Thymus (tissue), 11 donors: ENCODE data around the gene LRP3. TPM values are rescaled to one million over a fixed set of nuclear protein-coding genes. Genes with fewer than 3 reads are reported as not detected.

Source experiments
- DNase-seq, 9 donors: peaks; one replicate each; pipeline ENCODE4 v3.0.0-alpha.2; 2013; ENCODE audit warnings: low spot score in 9 of 9, low read depth in 6 of 9, missing footprints in 1 of 9
- H3K27ac ChIP-seq, 2 donors: one replicate each; pipeline ENCODE4 v1.5.1; 2013; ENCODE audit warnings: control low read depth in 1 of 2, low read depth in 1 of 2, low read length in 1 of 2, mild to moderate bottlenecking in 1 of 2, moderate library complexity in 1 of 2
- H3K27me3 ChIP-seq, 2 donors: one replicate each; pipeline ENCODE4 v1.5.1; 2013; ENCODE audit warnings: low read length in 1 of 2; ENCODE audit not compliant: control insufficient read depth in 2 of 2, insufficient read depth in 1 of 2
- H3K36me3 ChIP-seq, 2 donors: one replicate each; pipeline ENCODE4 v1.5.1; 2013; ENCODE audit warnings: low read length in 1 of 2, mild to moderate bottlenecking in 1 of 2, moderate library complexity in 1 of 2; ENCODE audit not compliant: control insufficient read depth in 2 of 2, insufficient read depth in 2 of 2
- H3K4me1 ChIP-seq, 2 donors: one replicate each; pipeline ENCODE4 v1.5.1; 2013; ENCODE audit warnings: low read length in 2 of 2; ENCODE audit not compliant: control insufficient read depth in 2 of 2, insufficient read depth in 2 of 2
- H3K4me3 ChIP-seq, 2 donors: one replicate each; pipeline ENCODE4 v1.5.1; 2013; ENCODE audit warnings: low read length in 2 of 2, control low read depth in 1 of 2, mild to moderate bottlenecking in 1 of 2
- H3K9me3 ChIP-seq, 2 donors: one replicate each; pipeline ENCODE4 v1.5.1; 2013; ENCODE audit warnings: low read length in 1 of 2, mild to moderate bottlenecking in 1 of 2; ENCODE audit not compliant: control insufficient read depth in 2 of 2, insufficient read depth in 1 of 2
- WGBS: extraction: QIAGEN DNeasy Blood & Tissue Kit; methylation state at CpG from one replicate; pipeline ENCODE4 v1.1.7; 2013; 5-methylcytosine and 5-hydroxymethylcytosine counted together
- polyA plus RNA-seq: library from polyadenylated mRNA; stranded (reverse); fragments of 200-250 nt; gene quantifications from one replicate; pipeline ENCODE4 v1.2.3, GENCODE V29; 2013
- total RNA-seq: library from RNA; stranded (reverse); fragments of 120-200 nt; gene quantifications from one replicate; pipeline ENCODE4 v1.2.4, GENCODE V29; 2013
- donor health status: healthy.

Gene LRP3
- total and polyA plus RNA-seq, 2 donors: 2.6 to 4.0 TPM

GRCh38 chr19:33251076-33251475 is 56.9 kb downstream of the LRP3 start:
- 89% methylated on average over 12 of the region's 12 CpGs for WGBS
- no peak for DNase-seq

GRCh38 chr19:33251526-33252090 is 57.5 kb downstream of the LRP3 start:
- WGBS: 93% methylated on average over 17 of the region's 17 CpGs
- Histone ChIP-seq H3K36me3 (no peaks in the 10 kb centered on the region), H3K27ac (no peak overlapping the region), H3K9me3 (no peaks in the 10 kb centered on the region), H3K4me3 (no peak overlapping the region), H3K4me1 (no peaks in the 10 kb centered on the region), H3K27me3 (no peaks in the 10 kb centered on the region)
- no peak for DNase-seq

More at GRCh38 chr19:33251076-33251475, 56.9 kb downstream of the LRP3 start:
- H3K27ac ChIP-seq: no peak overlapping the region
- H3K36me3 ChIP-seq: no peaks in the 10 kb centered on the region
- no peak overlapping the region for H3K4me3 ChIP-seq
- H3K4me1 ChIP-seq: no peaks in the 10 kb centered on the region
- no peaks in the 10 kb centered on the region for H3K27me3 ChIP-seq
- peaks cover 0 to 2% of the 10 kb centered on the region in 2 donors for H3K9me3 ChIP-seq

GRCh38 chr19:33252418-33252962 is 58.4 kb downstream of the LRP3 start:
- H3K36me3 ChIP-seq: no peaks in the 10 kb centered on the region
- DNase-seq: no peak
- no peaks in the 10 kb centered on the region for H3K9me3 ChIP-seq
- 95% methylated on average over 4 of the region's 4 CpGs for WGBS
- no peak overlapping the region for H3K27ac ChIP-seq
- no peaks in the 10 kb centered on the region for H3K27me3 ChIP-seq
- no peak overlapping the region for H3K4me3 ChIP-seq
- no peaks in the 10 kb centered on the region for H3K4me1 ChIP-seq

- no peaks in the 10 kb centered on the region for H3K27me3 ChIP-seq
Measured at GRCh38 chr19:33252971-33253370, 58.8 kb downstream of the LRP3 start.

GRCh38 chr19:33254245-33254824 is 60.2 kb downstream of the LRP3 start:
- no peaks in the 10 kb centered on the region for H3K36me3 ChIP-seq
- no peaks in the 10 kb centered on the region for H3K4me1 ChIP-seq
- 91% methylated on average over 13 of the region's 13 CpGs for WGBS
- H3K9me3 ChIP-seq: no peaks in the 10 kb centered on the region
- no peak overlapping the region for H3K4me3 ChIP-seq
- no peaks in the 10 kb centered on the region for H3K27me3 ChIP-seq
- H3K27ac ChIP-seq: no peak overlapping the region
- DNase-seq: no peak

More at GRCh38 chr19:33252971-33253370, 58.8 kb downstream of the LRP3 start:
- no peaks in the 10 kb centered on the region for H3K36me3 ChIP-seq
- no peaks in the 10 kb centered on the region for H3K9me3 ChIP-seq
- 96% methylated on average over 8 of the region's 8 CpGs for WGBS
- no peak overlapping the region for H3K4me3 ChIP-seq
- no peaks in the 10 kb centered on the region for H3K4me1 ChIP-seq
- H3K27ac ChIP-seq: no peak overlapping the region
- no peak for DNase-seq

- no peak for DNase-seq
- no peaks in the 10 kb centered on the region for H3K9me3 ChIP-seq
- no peaks in the 10 kb centered on the region for H3K4me1 ChIP-seq
- WGBS: 95% methylated on average over 7 of the region's 7 CpGs
- peaks cover 3 to 8% of the 10 kb centered on the region in 2 donors for H3K27me3 ChIP-seq
- no peak overlapping the region for H3K27ac ChIP-seq
- no peaks in the 10 kb centered on the region for H3K36me3 ChIP-seq
- H3K4me3 ChIP-seq: no peak overlapping the region
Measured at GRCh38 chr19:33255781-33256180, 61.7 kb downstream of the LRP3 start.

- Histone ChIP-seq H3K36me3 (no peaks in the 10 kb centered on the region), H3K27ac (no peak overlapping the region), H3K9me3 (no peaks in the 10 kb centered on the region), H3K4me1 (no peaks in the 10 kb centered on the region), H3K4me3 (no peak overlapping the region), H3K27me3 (peaks cover 3 to 13% of the 10 kb centered on the region in 2 donors)
- 91% methylated on average over 7 of the region's 7 CpGs for WGBS
- DNase-seq: no peak
Measured at GRCh38 chr19:33256261-33256660, 62.1 kb downstream of the LRP3 start.

- Histone ChIP-seq H3K36me3 (no peaks in the 10 kb centered on the region), H3K9me3 (no peaks in the 10 kb centered on the region), H3K4me1 (no peaks in the 10 kb centered on the region), H3K27ac (no peak overlapping the region), H3K27me3 (peaks cover 3 to 17% of the 10 kb centered on the region in 2 donors), H3K4me3 (no peak overlapping the region)
- DNase-seq: no peak
- 97% methylated on average over 2 of the region's 2 CpGs for WGBS
Measured at GRCh38 chr19:33257828-33258227, 63.7 kb downstream of the LRP3 start.
